HG03097 (cell line): Measurements from ENCODE around the gene SLC6A8.
"Not testable (repeated sequence)": the region's sequence is repeated elsewhere in the genome, so short reads cannot be mapped to it uniquely, and the experiment has no call there.

Experiments
- ATAC-seq: cut with Tn5 transposase; IDR thresholded peaks from one replicate; pipeline ENCODE4 v1.9.1; 2021; ENCODE audit not compliant: unreplicated experiment, low FRiP score

Gene SLC6A8

GRCh38 chrX:153743468-153744209 is 55.9 kb downstream of the SLC6A8 start:
- not testable (repeated sequence) for ATAC-seq

DNA sequence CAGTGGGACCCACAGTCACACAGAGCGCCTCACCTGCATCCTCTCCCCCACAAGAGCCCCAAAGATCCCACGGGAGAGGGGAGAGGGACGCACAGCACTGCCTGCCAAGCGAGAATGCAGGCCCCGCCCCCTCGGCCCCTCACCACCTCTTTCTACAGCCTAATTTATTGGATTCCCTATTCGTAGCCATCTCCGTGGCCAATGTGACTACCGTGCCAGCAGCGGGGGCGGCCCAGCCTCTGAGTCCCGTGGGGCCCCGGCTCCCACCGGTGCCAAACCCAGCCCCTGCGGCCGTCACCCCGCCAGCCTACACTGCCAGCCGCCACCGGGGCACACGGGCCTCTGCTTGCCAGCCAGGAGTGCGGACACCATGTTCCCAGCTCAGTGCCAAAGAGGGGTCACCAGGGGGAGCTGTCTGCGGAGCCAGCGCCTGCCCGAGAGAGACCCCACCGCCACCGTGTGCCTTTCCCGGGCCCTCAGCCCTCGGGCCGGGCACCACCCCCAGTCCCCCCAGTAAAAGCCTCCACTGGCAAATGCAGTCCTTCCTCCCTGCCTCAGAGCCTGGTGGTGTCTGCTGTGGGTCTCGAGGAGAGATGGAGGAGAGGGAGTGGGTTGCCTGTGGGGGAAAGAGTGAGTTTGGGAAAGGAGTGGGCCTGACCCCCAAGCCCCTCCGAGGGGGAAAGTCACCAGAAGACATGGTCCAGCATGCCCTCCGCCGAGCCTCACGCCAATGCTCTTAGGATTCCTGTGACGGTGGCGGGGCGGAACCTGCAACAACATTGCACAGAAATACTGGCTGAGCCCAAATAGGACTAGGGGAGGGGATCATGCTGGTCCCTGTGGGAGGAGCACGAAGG is 56.7 kb downstream of the SLC6A8 start:
- no peak for ATAC-seq

DNA sequence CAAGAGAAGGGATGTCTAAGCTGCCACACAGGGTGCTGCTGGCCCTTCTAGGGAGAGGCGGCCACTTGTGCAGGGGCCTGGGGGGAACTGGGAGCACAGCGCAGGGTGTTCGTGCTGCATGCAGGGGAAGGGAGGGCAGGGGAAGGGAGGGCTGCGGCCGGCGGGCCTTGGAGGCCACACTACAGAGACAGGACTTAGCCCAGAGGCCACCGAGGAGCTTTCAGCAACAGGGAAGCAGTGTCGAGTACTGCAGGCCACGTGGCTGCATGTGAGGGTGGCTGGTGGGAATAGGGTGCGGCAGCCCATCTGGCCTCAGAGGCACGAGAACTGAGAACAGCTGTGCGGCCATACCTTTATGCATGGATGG is 57.3 kb downstream of the SLC6A8 start:
- not testable (repeated sequence) for ATAC-seq
